HepG2 (cell line): ENCODE data around the gene ATP6V0D1. TPM values are rescaled to one million over a fixed set of nuclear protein-coding genes. Genes with fewer than 3 reads are reported as not detected.

ENCODE experiments used
- GTF3A ChIP-seq: sonication (generic); formaldehyde crosslinking; conservative IDR thresholded peaks from 2 replicates; pipeline ENCODE4 v1.4.0; 2020; ENCODE audit warnings: mild to moderate bottlenecking, missing genetic modification reagents
- HIVEP1 ChIP-seq: sonication (generic); formaldehyde crosslinking; IDR thresholded peaks from 2 replicates; pipeline ENCODE4 v1.4.0; 2020; ENCODE audit warnings: mild to moderate bottlenecking, missing genetic modification reagents
- HOXA7 ChIP-seq: sonication (generic); formaldehyde crosslinking; IDR thresholded peaks from 2 replicates; pipeline ENCODE4 v1.8.1; 2022; ENCODE audit warnings: mild to moderate bottlenecking, missing genetic modification reagents, moderate library complexity
- IRX3 ChIP-seq: sonication (generic); formaldehyde crosslinking; IDR thresholded peaks from 2 replicates; pipeline ENCODE4 v1.8.1; 2023; ENCODE audit warnings: mild to moderate bottlenecking, low read depth, missing genetic modification reagents, borderline replicate concordance
- PCBP1 ChIP-seq: fragments of 200-400 bp; formaldehyde crosslinking; IDR thresholded peaks from 2 replicates; pipeline ENCODE4 v1.6.1; 2017; ENCODE audit warnings: mild to moderate bottlenecking, low read depth, low read length, borderline replicate concordance
- POLR2A ChIP-seq, 2 experiments: IDR thresholded peaks; 2 replicates each; pipeline ENCODE4 v1.6.1; 2011; ENCODE audit warnings: low read depth in 2 of 2, low read length in 2 of 2, mild to moderate bottlenecking in 1 of 2, moderate library complexity in 1 of 2; ENCODE audit not compliant: insufficient read depth in 1 of 2
- RFX1 ChIP-seq: fragments of 450-650 bp; IDR thresholded peaks from 2 replicates; pipeline ENCODE4 v1.6.1; 2017
- SAP130 ChIP-seq: IDR thresholded peaks from 2 replicates; pipeline ENCODE4 v1.6.1; 2016; ENCODE audit warnings: low read depth
- SMAD3 ChIP-seq: sonication (generic); formaldehyde crosslinking; IDR thresholded peaks from 2 replicates; pipeline ENCODE4 v1.4.0; 2020; ENCODE audit warnings: missing genetic modification reagents
- ZBTB38 ChIP-seq: sonication (generic); formaldehyde crosslinking; IDR thresholded peaks from 2 replicates; pipeline ENCODE4 v1.5.1; 2020; ENCODE audit warnings: mild to moderate bottlenecking, missing genetic modification reagents
- ZNF10 ChIP-seq: sonication (generic); formaldehyde crosslinking; IDR thresholded peaks from 2 replicates; pipeline ENCODE4 v1.4.0; 2020; ENCODE audit warnings: mild to moderate bottlenecking, low read depth, missing genetic modification reagents, borderline replicate concordance
- ZNF138 ChIP-seq: sonication (generic); formaldehyde crosslinking; IDR thresholded peaks from 2 replicates; pipeline ENCODE4 v1.5.0; 2020; ENCODE audit warnings: mild to moderate bottlenecking, low read depth, missing genetic modification reagents
- ZNF263 ChIP-seq: sonication (generic); formaldehyde crosslinking; IDR thresholded peaks from 2 replicates; pipeline ENCODE4 v1.4.0; 2020; ENCODE audit warnings: missing genetic modification reagents
- polyA plus RNA-seq, 8 experiments: library from polyadenylated mRNA; depleted of rRNA in 3 of 8; stranded (reverse) in 7 of 8; unstranded in 1 of 8; fragments of >200 nt; fragmentation: Illumina TruSeq in 4 of 8; extraction: Trizol in 4 of 8; gene quantifications; 2 replicates each; pipeline versions ENCODE4 v1.2.1 to v1.2.3, GENCODE V29; 2011 to 2016; ENCODE audit warnings: low read depth in 4 of 8, missing spikeins in 1 of 8, mixed read lengths in 1 of 8; ENCODE audit not compliant: insufficient read depth in 1 of 8
- total RNA-seq, 5 experiments: library from RNA; depleted of rRNA; stranded (reverse); fragments of >200 nt; fragmentation: Illumina TruSeq; extraction: Trizol; gene quantifications; 2 replicates each; pipeline ENCODE4 v1.2.3, GENCODE V29; 2016; ENCODE audit warnings: low read depth in 1 of 5
- TF ChIP-seq, protein P1 (sequence below): sonication (generic); formaldehyde crosslinking; IDR thresholded peaks from 2 replicates; pipeline ENCODE4 v1.5.1; 2020; ENCODE audit warnings: missing genetic modification reagents, mild to moderate bottlenecking, borderline replicate concordance
- TF ChIP-seq, protein P2 (sequence below): sonication (generic); formaldehyde crosslinking; IDR thresholded peaks from 2 replicates; pipeline ENCODE4 v1.5.0; 2020; ENCODE audit warnings: missing genetic modification reagents, mild to moderate bottlenecking, borderline replicate concordance
- TF ChIP-seq, protein P3 (sequence below): sonication (generic); formaldehyde crosslinking; IDR thresholded peaks from 2 replicates; pipeline ENCODE4 v1.8.0; 2022; ENCODE audit warnings: mild to moderate bottlenecking, missing genetic modification reagents, moderate library complexity
- TF ChIP-seq, protein P4 (sequence below): IDR thresholded peaks from 2 replicates; pipeline ENCODE4 v1.4.0; 2020; ENCODE audit warnings: mild to moderate bottlenecking, missing genetic modification reagents
- TF ChIP-seq, protein P5 (sequence below): sonication (generic); formaldehyde crosslinking; IDR thresholded peaks from 2 replicates; pipeline ENCODE4 v1.4.0; 2020; ENCODE audit warnings: missing genetic modification reagents, borderline replicate concordance

ATP6V0D1 gene
- total and polyA plus RNA-seq, 2 of the 13 experiments (the other 11 are each of a cell fraction or from before 2014, with no cell fraction given): 51.1 to 61.3 TPM

DNA sequence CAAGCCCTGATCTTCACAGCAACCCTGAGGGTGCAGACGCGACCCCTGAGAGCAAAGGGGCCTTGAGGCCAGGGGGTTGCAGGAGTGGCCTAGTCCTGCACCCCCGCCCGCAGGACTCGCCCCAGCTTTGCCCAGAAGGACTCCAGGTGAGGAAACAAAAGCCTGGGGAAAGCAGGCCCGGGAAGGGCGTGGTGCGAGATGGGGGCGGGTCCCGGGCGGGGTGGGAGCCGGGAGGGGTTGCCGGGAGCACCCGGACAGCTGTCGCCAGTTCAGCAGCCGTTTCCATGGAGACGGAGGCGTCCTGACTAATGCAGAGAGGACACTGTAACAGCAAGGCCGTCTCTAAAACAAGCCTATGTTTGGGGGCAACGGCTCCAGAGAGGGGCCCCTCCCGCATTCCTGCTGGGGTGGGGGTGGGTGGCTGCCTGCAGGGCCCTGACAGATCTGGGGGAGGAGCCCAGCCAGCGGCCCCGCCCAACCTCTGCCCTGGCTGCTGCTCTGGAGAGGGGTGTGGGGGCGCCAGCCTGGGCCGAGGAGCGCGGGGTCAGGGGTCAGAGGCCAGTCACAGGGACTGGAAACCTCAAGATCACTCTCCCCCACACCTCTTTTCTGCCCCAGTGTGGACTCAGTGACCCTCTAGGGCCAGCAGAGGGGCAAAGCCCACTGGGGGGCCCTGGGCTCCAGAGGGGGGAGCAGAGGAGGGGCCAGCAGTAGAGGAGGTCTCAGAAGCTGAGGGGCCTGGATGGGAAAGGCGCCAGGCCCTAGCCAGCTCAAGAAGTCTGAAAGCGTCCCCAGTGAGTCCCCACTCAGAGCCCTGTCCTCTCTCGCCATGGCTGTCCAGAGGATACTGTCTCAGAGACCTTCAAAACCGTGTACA, 84.6 kb downstream of the ATP6V0D1 start (continued):
- TF ChIP-seq IRX3 (CRISPR knock-in tag) (no peak), ZNF263 (CRISPR knock-in tag) (peak; percentile 29; the same call in 1 of the 2 replicates), SMAD3 (CRISPR knock-in tag) (no peak), ZNF138 (no peak), POLR2A (IDR thresholded peaks at IDR 0.05; ENCODE audit: insufficient read depth in 1 of 2, low read depth in 2 of 2, low read length in 2 of 2) (no peak), HOXA7 (CRISPR knock-in tag) (no peak), HIVEP1 (CRISPR knock-in tag) (no peak), PCBP1 (no peak), ZBTB38 (CRISPR knock-in tag) (no peak), SAP130 (peak; percentile 89), RFX1 (peak; percentile 80), ZNF10 (no peak), GTF3A (no peak)
- TF ChIP-seq, protein P1, sequence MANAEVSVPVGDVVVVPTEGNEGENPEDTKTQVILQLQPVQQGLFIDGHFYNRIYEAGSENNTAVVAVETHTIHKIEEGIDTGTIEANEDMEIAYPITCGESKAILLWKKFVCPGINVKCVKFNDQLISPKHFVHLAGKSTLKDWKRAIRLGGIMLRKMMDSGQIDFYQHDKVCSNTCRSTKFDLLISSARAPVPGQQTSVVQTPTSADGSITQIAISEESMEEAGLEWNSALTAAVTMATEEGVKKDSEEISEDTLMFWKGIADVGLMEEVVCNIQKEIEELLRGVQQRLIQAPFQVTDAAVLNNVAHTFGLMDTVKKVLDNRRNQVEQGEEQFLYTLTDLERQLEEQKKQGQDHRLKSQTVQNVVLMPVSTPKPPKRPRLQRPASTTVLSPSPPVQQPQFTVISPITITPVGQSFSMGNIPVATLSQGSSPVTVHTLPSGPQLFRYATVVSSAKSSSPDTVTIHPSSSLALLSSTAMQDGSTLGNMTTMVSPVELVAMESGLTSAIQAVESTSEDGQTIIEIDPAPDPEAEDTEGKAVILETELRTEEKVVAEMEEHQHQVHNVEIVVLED (CRISPR knock-in tag): no peak
- TF ChIP-seq, protein P2, sequence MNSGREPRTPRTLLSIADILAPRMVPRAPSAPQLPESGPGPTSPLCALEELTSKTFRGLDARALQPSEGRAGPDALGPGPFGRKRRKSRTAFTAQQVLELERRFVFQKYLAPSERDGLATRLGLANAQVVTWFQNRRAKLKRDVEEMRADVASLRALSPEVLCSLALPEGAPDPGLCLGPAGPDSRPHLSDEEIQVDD (CRISPR knock-in tag): no peak
- TF ChIP-seq, protein P3, sequence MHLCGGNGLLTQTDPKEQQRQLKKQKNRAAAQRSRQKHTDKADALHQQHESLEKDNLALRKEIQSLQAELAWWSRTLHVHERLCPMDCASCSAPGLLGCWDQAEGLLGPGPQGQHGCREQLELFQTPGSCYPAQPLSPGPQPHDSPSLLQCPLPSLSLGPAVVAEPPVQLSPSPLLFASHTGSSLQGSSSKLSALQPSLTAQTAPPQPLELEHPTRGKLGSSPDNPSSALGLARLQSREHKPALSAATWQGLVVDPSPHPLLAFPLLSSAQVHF (CRISPR knock-in tag): no peak
- TF ChIP-seq, protein P4, sequence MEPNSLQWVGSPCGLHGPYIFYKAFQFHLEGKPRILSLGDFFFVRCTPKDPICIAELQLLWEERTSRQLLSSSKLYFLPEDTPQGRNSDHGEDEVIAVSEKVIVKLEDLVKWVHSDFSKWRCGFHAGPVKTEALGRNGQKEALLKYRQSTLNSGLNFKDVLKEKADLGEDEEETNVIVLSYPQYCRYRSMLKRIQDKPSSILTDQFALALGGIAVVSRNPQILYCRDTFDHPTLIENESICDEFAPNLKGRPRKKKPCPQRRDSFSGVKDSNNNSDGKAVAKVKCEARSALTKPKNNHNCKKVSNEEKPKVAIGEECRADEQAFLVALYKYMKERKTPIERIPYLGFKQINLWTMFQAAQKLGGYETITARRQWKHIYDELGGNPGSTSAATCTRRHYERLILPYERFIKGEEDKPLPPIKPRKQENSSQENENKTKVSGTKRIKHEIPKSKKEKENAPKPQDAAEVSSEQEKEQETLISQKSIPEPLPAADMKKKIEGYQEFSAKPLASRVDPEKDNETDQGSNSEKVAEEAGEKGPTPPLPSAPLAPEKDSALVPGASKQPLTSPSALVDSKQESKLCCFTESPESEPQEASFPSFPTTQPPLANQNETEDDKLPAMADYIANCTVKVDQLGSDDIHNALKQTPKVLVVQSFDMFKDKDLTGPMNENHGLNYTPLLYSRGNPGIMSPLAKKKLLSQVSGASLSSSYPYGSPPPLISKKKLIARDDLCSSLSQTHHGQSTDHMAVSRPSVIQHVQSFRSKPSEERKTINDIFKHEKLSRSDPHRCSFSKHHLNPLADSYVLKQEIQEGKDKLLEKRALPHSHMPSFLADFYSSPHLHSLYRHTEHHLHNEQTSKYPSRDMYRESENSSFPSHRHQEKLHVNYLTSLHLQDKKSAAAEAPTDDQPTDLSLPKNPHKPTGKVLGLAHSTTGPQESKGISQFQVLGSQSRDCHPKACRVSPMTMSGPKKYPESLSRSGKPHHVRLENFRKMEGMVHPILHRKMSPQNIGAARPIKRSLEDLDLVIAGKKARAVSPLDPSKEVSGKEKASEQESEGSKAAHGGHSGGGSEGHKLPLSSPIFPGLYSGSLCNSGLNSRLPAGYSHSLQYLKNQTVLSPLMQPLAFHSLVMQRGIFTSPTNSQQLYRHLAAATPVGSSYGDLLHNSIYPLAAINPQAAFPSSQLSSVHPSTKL (CRISPR knock-in tag): no peak
- TF ChIP-seq, protein P5, sequence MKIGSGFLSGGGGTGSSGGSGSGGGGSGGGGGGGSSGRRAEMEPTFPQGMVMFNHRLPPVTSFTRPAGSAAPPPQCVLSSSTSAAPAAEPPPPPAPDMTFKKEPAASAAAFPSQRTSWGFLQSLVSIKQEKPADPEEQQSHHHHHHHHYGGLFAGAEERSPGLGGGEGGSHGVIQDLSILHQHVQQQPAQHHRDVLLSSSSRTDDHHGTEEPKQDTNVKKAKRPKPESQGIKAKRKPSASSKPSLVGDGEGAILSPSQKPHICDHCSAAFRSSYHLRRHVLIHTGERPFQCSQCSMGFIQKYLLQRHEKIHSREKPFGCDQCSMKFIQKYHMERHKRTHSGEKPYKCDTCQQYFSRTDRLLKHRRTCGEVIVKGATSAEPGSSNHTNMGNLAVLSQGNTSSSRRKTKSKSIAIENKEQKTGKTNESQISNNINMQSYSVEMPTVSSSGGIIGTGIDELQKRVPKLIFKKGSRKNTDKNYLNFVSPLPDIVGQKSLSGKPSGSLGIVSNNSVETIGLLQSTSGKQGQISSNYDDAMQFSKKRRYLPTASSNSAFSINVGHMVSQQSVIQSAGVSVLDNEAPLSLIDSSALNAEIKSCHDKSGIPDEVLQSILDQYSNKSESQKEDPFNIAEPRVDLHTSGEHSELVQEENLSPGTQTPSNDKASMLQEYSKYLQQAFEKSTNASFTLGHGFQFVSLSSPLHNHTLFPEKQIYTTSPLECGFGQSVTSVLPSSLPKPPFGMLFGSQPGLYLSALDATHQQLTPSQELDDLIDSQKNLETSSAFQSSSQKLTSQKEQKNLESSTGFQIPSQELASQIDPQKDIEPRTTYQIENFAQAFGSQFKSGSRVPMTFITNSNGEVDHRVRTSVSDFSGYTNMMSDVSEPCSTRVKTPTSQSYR (CRISPR knock-in tag): peak; percentile 53; the same call in 1 of the 2 replicates
